ENCODE results near the gene TMEM127.

Gene TMEM127

DNA sequence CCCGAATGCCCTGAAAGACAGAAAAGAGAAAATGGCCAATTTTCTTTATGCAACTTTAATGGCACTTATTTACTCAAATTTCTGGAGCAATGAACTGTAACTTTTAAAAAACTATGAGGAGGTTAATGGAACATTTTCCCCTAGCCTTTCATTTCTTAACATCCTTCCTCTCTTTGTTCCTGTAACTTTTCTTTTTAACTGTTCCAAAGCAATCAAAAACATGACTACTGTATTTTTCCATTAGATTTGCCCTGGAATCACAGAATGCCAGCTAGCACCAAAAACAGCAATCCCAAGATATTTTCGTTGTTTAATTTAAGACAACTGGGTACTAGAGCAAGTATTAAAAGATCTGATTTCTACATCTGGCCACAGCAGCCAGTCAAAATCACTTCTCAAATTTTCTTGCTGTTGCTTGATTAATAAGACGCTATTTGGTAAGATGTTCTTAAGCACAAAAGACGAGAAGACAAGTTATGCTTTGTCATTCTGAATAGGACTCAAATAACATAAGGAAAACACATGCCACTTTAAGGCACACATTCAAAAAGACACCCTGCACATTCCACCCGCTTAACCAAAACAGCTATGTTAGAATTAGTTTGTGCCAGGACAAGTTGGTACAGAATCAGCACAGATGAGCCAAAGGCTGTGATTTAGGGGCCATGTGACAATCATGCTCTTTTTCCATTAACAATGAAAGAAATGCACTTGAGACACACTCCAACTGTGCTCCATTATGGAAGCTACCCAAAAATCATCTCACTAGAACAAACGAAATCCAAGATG, 60.8 kb downstream of the TMEM127 start:
- TF ChIP-seq, protein P1, sequence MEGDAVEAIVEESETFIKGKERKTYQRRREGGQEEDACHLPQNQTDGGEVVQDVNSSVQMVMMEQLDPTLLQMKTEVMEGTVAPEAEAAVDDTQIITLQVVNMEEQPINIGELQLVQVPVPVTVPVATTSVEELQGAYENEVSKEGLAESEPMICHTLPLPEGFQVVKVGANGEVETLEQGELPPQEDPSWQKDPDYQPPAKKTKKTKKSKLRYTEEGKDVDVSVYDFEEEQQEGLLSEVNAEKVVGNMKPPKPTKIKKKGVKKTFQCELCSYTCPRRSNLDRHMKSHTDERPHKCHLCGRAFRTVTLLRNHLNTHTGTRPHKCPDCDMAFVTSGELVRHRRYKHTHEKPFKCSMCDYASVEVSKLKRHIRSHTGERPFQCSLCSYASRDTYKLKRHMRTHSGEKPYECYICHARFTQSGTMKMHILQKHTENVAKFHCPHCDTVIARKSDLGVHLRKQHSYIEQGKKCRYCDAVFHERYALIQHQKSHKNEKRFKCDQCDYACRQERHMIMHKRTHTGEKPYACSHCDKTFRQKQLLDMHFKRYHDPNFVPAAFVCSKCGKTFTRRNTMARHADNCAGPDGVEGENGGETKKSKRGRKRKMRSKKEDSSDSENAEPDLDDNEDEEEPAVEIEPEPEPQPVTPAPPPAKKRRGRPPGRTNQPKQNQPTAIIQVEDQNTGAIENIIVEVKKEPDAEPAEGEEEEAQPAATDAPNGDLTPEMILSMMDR (IDR thresholded peaks at IDR 0.05; ENCODE audit: low read depth, low read length, missing control alignments) = no peak
- no peak for DNase-seq
- H3K27me3 ChIP-seq (replicated peaks) = no peaks in the 10 kb centered on the region
- H3K36me3 ChIP-seq (replicated peaks) = no peaks in the 10 kb centered on the region
- H3K4me3 ChIP-seq (ENCODE audit: low read depth, low read length) = no peak overlapping the region
- in situ Hi-C loops (cut with HindIII; ENCODE audit: low pct_ligation_motif_present, low sequenced_read_pairs) = no loop called here
- H3K27ac ChIP-seq = peak overlapping the region; percentile 36

- in situ Hi-C loops (cut with HindIII; ENCODE audit: low pct_ligation_motif_present, low sequenced_read_pairs) = no loop called here
- DNase-seq = no peak
- TF ChIP-seq, protein P1 (IDR thresholded peaks at IDR 0.05; ENCODE audit: low read depth, low read length, missing control alignments) = no peak
- H3K27ac ChIP-seq = peak overlapping the region; percentile 18
- no peaks in the 10 kb centered on the region for H3K36me3 ChIP-seq (replicated peaks)
- no peak overlapping the region for H3K4me3 ChIP-seq (ENCODE audit: low read depth, low read length)
- no peaks in the 10 kb centered on the region for H3K27me3 ChIP-seq (replicated peaks)
Observed at GRCh38 chr2:96203130-96204028, 62.4 kb downstream of the TMEM127 start.

- Histone ChIP-seq H3K4me3 (ENCODE audit: low read depth, low read length) (no peak overlapping the region), H3K27ac (no peak overlapping the region), H3K36me3 (replicated peaks) (no peaks in the 10 kb centered on the region), H3K27me3 (replicated peaks) (no peaks in the 10 kb centered on the region)
- TF ChIP-seq, protein P1 (IDR thresholded peaks at IDR 0.05; ENCODE audit: low read depth, low read length, missing control alignments) = no peak
- no peak for DNase-seq
- in situ Hi-C loops (cut with HindIII; ENCODE audit: low pct_ligation_motif_present, low sequenced_read_pairs) = no loop called here
Observed at GRCh38 chr2:96202152-96202854, 63.5 kb downstream of the TMEM127 start.

DNA sequence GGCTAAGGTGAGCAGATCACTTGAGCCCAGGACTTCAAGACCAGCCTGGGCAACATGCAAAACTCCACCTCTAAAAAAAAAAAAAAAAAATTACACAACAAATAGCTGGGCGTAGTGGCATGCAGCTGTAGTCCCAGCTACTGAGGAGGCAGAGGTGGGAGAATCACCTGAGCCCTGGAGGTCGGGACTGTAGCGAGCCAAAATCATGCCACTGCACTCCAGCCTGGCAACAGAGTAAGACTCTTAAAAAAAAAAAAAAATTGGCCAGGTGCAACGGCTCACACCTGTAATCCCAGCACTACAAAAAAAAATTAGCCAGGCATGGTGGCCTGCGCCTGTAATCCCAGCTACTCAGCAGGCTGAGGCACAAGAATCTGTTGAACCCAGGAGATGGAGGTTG, 64.5 kb downstream of the TMEM127 start:
- H3K36me3 ChIP-seq (replicated peaks) = no peaks in the 10 kb centered on the region
- H3K27ac ChIP-seq = no peak overlapping the region
- no peak overlapping the region for H3K4me3 ChIP-seq (ENCODE audit: low read depth, low read length)
- TF ChIP-seq, protein P1 (IDR thresholded peaks at IDR 0.05; ENCODE audit: low read depth, low read length, missing control alignments) = no peak
- in situ Hi-C loops (cut with HindIII; ENCODE audit: low pct_ligation_motif_present, low sequenced_read_pairs) = no loop called here
- no peak for DNase-seq
- no peaks in the 10 kb centered on the region for H3K27me3 ChIP-seq (replicated peaks)

DNA sequence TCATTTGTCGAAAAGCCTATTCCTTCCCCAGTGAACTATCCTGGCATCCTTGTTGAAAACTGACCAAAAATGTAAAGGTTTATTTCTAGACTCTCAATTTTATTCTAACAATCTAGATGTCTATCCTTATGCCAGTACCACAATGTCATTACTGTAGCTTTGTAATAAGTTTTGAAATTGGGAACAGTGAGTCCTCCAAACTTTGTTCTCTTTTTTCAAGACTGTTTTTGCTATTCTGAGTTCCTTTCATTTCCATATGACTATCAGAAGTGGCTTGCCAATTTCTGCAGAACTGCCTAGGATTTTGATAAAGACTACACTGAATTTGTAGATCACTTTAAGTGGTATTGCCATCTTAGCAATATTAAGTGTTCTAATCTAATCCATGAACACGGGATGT, 66.9 kb downstream of the TMEM127 start:
- in situ Hi-C loops (cut with HindIII; ENCODE audit: low pct_ligation_motif_present, low sequenced_read_pairs) = no loop called here
- no peak for DNase-seq
- Histone ChIP-seq H3K4me3 (ENCODE audit: low read depth, low read length) (no peak overlapping the region), H3K27me3 (replicated peaks) (no peaks in the 10 kb centered on the region), H3K27ac (no peak overlapping the region), H3K36me3 (replicated peaks) (peaks cover 10% of the 10 kb centered on the region)
- TF ChIP-seq, protein P1 (IDR thresholded peaks at IDR 0.05; ENCODE audit: low read depth, low read length, missing control alignments) = no peak

All from brain microvascular endothelial cell (primary cell).